Activated naive CD8-positive, alpha-beta T cell treated with anti-CD3 and anti-CD28 coated beads, Interleukin-2, amount 10 ng/mL, durations not matched to agents 7 days and 5 days (primary cell): ENCODE measurements around the gene MPC2. TPM values are rescaled to one million over a fixed set of nuclear protein-coding genes. Genes with fewer than 3 reads are reported as not detected.

ENCODE experiments used
- ATAC-seq: fragments of 150-1000 bp; cut with Tn5 transposase; one replicate; pipeline ENCODE4 v1.10.0; 2021; ENCODE audit warnings: low read depth, moderate library complexity
- POLR2A ChIA-PET: fragments of 350-600 bp; sonication (Branson Sonifier 250); formaldehyde crosslinking; loops from one replicate; lab custom pipeline; 2021; ENCODE audit warnings: antibody characterized with exemption; lab: Charles Lee
- DNase-seq: peaks from one replicate; pipeline ENCODE4 v3.0.0; 2021
- H3K27ac Mint-ChIP-seq: one replicate; pipeline ENCODE4 v1.8.0; 2022; ENCODE audit warnings: mild to moderate bottlenecking, mixed read lengths
- H3K27me3 Mint-ChIP-seq: one replicate; pipeline ENCODE4 v1.8.0; 2022; ENCODE audit warnings: mild to moderate bottlenecking, moderate library complexity, mixed read lengths
- H3K36me3 Mint-ChIP-seq: one replicate; pipeline ENCODE4 v1.8.0; 2021; ENCODE audit warnings: mild to moderate bottlenecking, mixed read lengths
- H3K4me1 Mint-ChIP-seq: one replicate; pipeline ENCODE4 v1.8.0; 2021; ENCODE audit warnings: mixed read lengths
- H3K4me3 Mint-ChIP-seq: one replicate; pipeline ENCODE4 v1.8.0; 2022; ENCODE audit warnings: mild to moderate bottlenecking, moderate library complexity, mixed read lengths
- H3K9me3 Mint-ChIP-seq: one replicate; pipeline ENCODE4 v1.8.0; 2021; ENCODE audit warnings: mixed read lengths
- total RNA-seq, 2 experiments: library from RNA; stranded (reverse); gene quantifications; one replicate each; pipeline ENCODE4 v1.2.3, GENCODE V29; 2021

The MPC2 gene
- 10 to 100 TPM; 61.9 to 64.1 TPM for total RNA-seq

DNA sequence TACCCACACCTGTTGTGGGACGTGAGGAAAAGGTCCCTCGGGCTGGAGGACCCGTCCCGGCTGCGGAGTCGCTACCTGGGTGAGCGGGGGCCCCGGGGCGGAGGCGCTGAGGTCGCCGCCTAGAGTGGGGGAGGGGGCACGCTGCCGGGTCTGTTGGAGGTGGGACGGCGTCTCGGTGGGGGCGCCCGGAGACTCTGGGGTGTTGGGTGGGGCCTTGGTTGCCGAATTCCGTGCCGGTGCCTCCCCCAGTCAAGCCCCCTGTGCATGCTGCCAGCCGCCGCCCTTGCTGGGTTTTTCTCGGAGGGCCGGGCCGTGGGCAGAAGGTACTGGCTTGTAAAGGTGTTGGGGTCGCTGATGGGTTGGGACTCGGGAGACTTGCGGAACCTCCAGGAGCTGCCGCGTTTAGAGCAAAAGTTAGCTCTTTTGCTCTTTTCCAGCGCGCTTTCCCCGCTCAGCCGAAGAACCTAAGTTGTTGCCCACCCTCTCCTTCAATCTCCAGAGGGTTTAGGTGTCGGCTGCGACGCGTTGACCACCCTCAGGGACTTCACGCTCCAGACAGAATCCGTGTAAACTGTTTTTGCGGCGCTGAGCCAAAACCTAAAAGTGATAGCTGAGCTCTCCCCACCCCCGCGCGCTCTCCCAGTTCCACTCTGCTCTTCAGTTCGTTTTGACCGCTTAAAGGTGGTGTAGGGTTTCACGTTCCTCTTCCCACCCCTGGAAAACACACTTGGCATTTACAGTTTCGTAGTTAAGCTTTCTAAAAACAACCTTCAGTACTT, at the start of gene MPC2:
Gene MPC2 (minus strand): TSS at position 143 of the 779 bp plus-strand sequence. CDS start 1,231 bp downstream, outside the sequence.
- H3K27me3 Mint-ChIP-seq, result no peaks in the 10 kb centered on the region
- no peaks in the 10 kb centered on the region for H3K9me3 Mint-ChIP-seq
- peak within 1 kb of the TSS; percentile 96 for H3K27ac Mint-ChIP-seq
- POLR2A ChIA-PET, result interaction anchor here (0.5 to 2.4 kb wide), 8 partner anchors 8 to 717 kb away, joined by 3 to 18 read pairs (median 4); partner anchors contain the start of gene POU2F1
- peak; percentile 80 for DNase-seq
- peak within 1 kb of the TSS; percentile 91 for H3K4me3 Mint-ChIP-seq
- H3K36me3 Mint-ChIP-seq, result peaks cover 8% of the 10 kb centered on the region
- ATAC-seq, result peak; percentile 7
- H3K4me1 Mint-ChIP-seq, result peaks cover 30% of the 10 kb centered on the region

- peaks cover 2% of the 10 kb centered on the region for H3K4me1 Mint-ChIP-seq
- H3K4me3 Mint-ChIP-seq, result no peak overlapping the region
- peaks cover 25% of the 10 kb centered on the region for H3K36me3 Mint-ChIP-seq
- H3K27ac Mint-ChIP-seq, result no peak overlapping the region
- H3K27me3 Mint-ChIP-seq, result no peaks in the 10 kb centered on the region
- POLR2A ChIA-PET, result no interaction called here
- peaks cover 1% of the 10 kb centered on the region for H3K9me3 Mint-ChIP-seq
- ATAC-seq (no peak), DNase-seq (no peak)
Observed at GRCh38 chr1:167984886-167985489, 48.1 kb upstream of the MPC2 start.

- peaks cover 30% of the 10 kb centered on the region for H3K36me3 Mint-ChIP-seq
- POLR2A ChIA-PET, result no interaction called here
- DNase-seq, result no peak
Observed at GRCh38 chr1:167983797-167984420, 47.0 kb upstream of the MPC2 start.

DNA sequence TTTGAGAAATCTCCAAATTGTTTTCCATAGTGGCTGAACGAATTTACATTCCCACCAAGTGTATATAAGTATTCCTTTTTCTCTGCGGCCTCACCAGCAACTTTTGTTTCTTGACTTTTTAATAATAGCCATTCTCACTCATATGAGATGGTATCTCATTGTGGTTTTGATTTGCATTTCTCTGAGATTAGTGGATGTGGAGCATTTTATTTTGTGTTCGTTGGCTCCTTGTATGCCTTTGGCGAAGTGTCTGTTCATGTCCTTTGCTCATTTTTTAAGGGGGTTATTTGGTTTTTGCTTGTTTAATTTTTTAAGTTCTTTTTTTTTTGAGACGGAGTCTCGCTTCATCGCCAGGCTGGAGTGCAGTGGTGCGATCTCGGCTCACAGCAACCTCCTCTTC, 45.1 kb upstream of the MPC2 start:
- H3K27ac Mint-ChIP-seq, result no peak overlapping the region
- peaks cover 2% of the 10 kb centered on the region for H3K4me1 Mint-ChIP-seq
- ATAC-seq (no peak), DNase-seq (no peak)
- peaks cover 5% of the 10 kb centered on the region for H3K9me3 Mint-ChIP-seq
- no peak overlapping the region for H3K4me3 Mint-ChIP-seq
- peaks cover 43% of the 10 kb centered on the region for H3K36me3 Mint-ChIP-seq
- no peaks in the 10 kb centered on the region for H3K27me3 Mint-ChIP-seq
- POLR2A ChIA-PET, result no interaction called here

More at GRCh38 chr1:167983797-167984420, 47.0 kb upstream of the MPC2 start:
- H3K9me3 Mint-ChIP-seq, result peaks cover 1% of the 10 kb centered on the region
- no peak overlapping the region for H3K4me3 Mint-ChIP-seq
- no peak overlapping the region for H3K27ac Mint-ChIP-seq
- H3K27me3 Mint-ChIP-seq, result no peaks in the 10 kb centered on the region
- peaks cover 2% of the 10 kb centered on the region for H3K4me1 Mint-ChIP-seq
- ATAC-seq, result no peak

DNA sequence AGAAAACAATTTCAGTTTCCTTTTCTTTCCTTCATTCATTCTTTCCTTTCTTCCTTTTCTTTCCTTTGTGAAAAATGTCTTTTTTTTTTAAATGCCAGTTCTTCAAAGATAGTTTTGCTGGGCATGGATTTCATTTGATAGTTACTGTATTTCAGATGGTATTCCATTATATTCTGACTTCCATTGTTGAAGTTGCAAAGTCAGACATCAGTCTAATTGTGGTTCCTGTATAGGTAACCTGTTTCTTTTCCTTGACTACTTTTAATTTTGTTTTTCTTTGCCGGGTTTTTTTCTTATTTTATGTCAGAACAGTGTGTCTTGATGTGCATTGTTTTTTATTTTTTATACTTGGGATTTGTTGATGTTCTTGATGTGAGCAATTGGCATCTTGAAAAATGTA, 40.4 kb upstream of the MPC2 start:
- peaks cover 43% of the 10 kb centered on the region for H3K36me3 Mint-ChIP-seq

GRCh38 chr1:167974698-167975097, 37.8 kb upstream of the MPC2 start:
- no peak overlapping the region for H3K4me3 Mint-ChIP-seq
- no peaks in the 10 kb centered on the region for H3K27me3 Mint-ChIP-seq
- ATAC-seq, result no peak
- H3K27ac Mint-ChIP-seq, result no peak overlapping the region
- no peak for DNase-seq
- peaks cover 35% of the 10 kb centered on the region for H3K36me3 Mint-ChIP-seq
- H3K4me1 Mint-ChIP-seq, result no peaks in the 10 kb centered on the region
- POLR2A ChIA-PET, result no interaction called here
- peaks cover 5% of the 10 kb centered on the region for H3K9me3 Mint-ChIP-seq

More for the DNA sequence above, 40.4 kb upstream of the MPC2 start:
- Mint-ChIP-seq H3K27me3 (no peaks in the 10 kb centered on the region), H3K4me3 (no peak overlapping the region), H3K4me1 (no peaks in the 10 kb centered on the region), H3K9me3 (peaks cover 7% of the 10 kb centered on the region), H3K27ac (no peak overlapping the region)
- POLR2A ChIA-PET, result no interaction called here
- no peak for ATAC-seq
- DNase-seq, result no peak

DNA sequence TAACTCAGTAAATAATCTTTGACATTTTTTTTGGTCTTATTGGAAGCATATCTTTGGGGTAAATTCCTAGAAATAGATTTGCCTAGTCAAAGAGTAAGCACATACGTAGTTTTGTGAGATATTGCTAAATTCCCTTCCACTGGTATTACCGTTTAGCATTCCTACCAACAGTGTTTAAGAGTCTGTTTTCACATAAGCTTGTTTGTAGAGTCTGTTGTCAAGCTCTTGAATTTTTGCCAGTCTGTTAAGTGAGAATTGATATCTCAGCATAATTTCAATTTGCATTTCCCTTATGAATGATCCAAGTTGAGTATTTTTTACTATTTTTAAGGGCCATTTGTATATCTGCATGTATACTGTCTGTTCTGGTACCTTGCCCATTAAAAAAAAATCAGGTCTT, 37.0 kb upstream of the MPC2 start:
- Mint-ChIP-seq H3K4me1 (no peaks in the 10 kb centered on the region), H3K4me3 (no peak overlapping the region), H3K36me3 (peaks cover 31% of the 10 kb centered on the region), H3K27ac (no peak overlapping the region), H3K27me3 (no peaks in the 10 kb centered on the region), H3K9me3 (peaks cover 5% of the 10 kb centered on the region)
- no peak for DNase-seq
- no peak for ATAC-seq
- POLR2A ChIA-PET, result no interaction called here

DNA sequence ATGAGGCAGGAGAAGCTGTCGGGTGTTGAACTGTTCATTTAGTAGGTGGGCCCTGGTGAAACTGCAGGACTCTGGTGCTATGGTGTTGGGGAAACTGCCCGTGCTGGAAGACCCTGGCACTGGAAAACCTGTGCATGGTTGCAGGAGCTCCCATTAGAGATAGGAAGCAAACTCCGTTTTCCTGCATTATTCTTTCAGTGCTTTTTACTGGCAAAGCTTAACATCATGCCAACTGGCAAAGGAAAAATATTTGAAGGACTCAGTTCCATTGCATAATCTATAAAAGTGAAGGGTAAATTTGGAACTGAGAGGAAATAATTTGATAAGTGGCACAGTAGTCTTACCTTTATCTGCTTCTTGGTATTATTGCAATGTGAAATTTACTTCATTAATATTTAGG, 31.7 kb upstream of the MPC2 start:
- H3K9me3 Mint-ChIP-seq, result no peaks in the 10 kb centered on the region
- no peak overlapping the region for H3K27ac Mint-ChIP-seq
- ATAC-seq, result no peak
- H3K27me3 Mint-ChIP-seq, result no peaks in the 10 kb centered on the region
- POLR2A ChIA-PET, result no interaction called here
- no peaks in the 10 kb centered on the region for H3K4me1 Mint-ChIP-seq
- no peak for DNase-seq
- peaks cover 18% of the 10 kb centered on the region for H3K36me3 Mint-ChIP-seq
- H3K4me3 Mint-ChIP-seq, result no peak overlapping the region

- Mint-ChIP-seq H3K36me3 (peaks cover 25% of the 10 kb centered on the region), H3K27ac (no peak overlapping the region)
- no peak for ATAC-seq
Observed at GRCh38 chr1:167966050-167966449, 29.2 kb upstream of the MPC2 start.

GRCh38 chr1:167964646-167965045, 27.8 kb upstream of the MPC2 start:
- POLR2A ChIA-PET, result no interaction called here
- Mint-ChIP-seq H3K4me1 (no peaks in the 10 kb centered on the region), H3K27me3 (no peaks in the 10 kb centered on the region), H3K9me3 (peaks cover 2% of the 10 kb centered on the region), H3K36me3 (peaks cover 29% of the 10 kb centered on the region), H3K4me3 (no peak overlapping the region), H3K27ac (no peak overlapping the region)
- ATAC-seq, result no peak
- DNase-seq, result no peak

More at GRCh38 chr1:167966050-167966449, 29.2 kb upstream of the MPC2 start:
- Mint-ChIP-seq H3K9me3 (peaks cover 2% of the 10 kb centered on the region), H3K27me3 (no peaks in the 10 kb centered on the region), H3K4me3 (no peak overlapping the region), H3K4me1 (no peaks in the 10 kb centered on the region)
- no peak for DNase-seq
- POLR2A ChIA-PET, result interaction anchor here (1.1 kb wide), 1 partner anchor 136 kb away, joined by 4 read pairs; no protein-coding TSS in a partner anchor

DNA sequence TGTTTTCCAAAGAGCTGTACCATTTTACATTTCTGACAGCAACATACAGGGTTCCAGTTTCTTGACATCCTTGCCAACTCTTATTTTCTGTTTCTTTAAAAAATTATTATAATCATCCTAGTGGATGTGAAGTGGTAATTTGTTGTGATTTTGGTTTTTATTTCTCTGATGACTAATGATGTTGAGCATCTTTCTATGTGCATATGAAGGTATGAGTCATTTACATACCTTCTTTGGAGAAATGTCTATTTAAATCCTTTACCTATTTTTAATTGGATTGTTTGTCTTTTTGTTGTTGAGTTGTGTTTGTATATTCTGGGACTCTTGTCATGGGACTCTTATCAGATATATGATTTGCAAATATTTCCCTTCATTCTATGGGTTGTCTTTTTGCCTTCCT, 20.8 kb upstream of the MPC2 start:
- no peak for DNase-seq
- peaks cover 2% of the 10 kb centered on the region for H3K9me3 Mint-ChIP-seq
- peaks cover 40% of the 10 kb centered on the region for H3K36me3 Mint-ChIP-seq
- H3K4me1 Mint-ChIP-seq, result peaks cover 5% of the 10 kb centered on the region
- POLR2A ChIA-PET, result no interaction called here
- no peak overlapping the region for H3K4me3 Mint-ChIP-seq
- ATAC-seq, result no peak
- no peaks in the 10 kb centered on the region for H3K27me3 Mint-ChIP-seq
- no peak overlapping the region for H3K27ac Mint-ChIP-seq

- peaks cover 37% of the 10 kb centered on the region for H3K36me3 Mint-ChIP-seq
Observed at GRCh38 chr1:167955915-167956314, 19.0 kb upstream of the MPC2 start.

DNA sequence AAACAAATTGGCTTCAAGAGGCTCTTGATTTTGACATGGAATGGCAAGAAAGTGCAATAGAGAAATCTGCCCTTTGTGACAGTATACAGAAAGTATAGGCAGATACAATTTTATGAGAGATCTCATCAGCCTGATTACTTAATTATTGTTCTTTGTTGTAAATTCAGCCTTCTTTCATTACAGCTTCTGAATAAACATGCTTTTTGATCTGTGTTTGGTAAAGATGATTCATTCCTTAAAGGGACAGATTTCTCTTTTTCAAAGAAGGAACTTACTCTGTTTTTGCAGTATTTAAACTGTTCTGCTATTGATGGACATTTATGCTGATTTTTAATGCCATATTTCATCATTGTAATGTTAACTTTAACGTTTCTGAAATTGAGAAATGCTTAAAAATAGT, 13.7 kb upstream of the MPC2 start:
- no peaks in the 10 kb centered on the region for H3K27me3 Mint-ChIP-seq
- no peak for DNase-seq
- H3K36me3 Mint-ChIP-seq, result peaks cover 44% of the 10 kb centered on the region
- H3K4me3 Mint-ChIP-seq, result no peak overlapping the region
- ATAC-seq, result no peak
- peaks cover 21% of the 10 kb centered on the region for H3K4me1 Mint-ChIP-seq
- POLR2A ChIA-PET, result no interaction called here
- no peaks in the 10 kb centered on the region for H3K9me3 Mint-ChIP-seq
- no peak overlapping the region for H3K27ac Mint-ChIP-seq

More at GRCh38 chr1:167955915-167956314, 19.0 kb upstream of the MPC2 start:
- Mint-ChIP-seq H3K9me3 (no peaks in the 10 kb centered on the region), H3K4me3 (no peak overlapping the region), H3K27me3 (no peaks in the 10 kb centered on the region), H3K27ac (no peak overlapping the region), H3K4me1 (peaks cover 5% of the 10 kb centered on the region)
- POLR2A ChIA-PET, result no interaction called here
- DNase-seq (no peak), ATAC-seq (no peak)
